HG03060 (cell line): ENCODE results near the gene PACSIN2.
"Not testable (repeated sequence)": the region's sequence is repeated elsewhere in the genome, so short reads cannot be mapped to it uniquely, and the experiment has no call there.

ENCODE experiments used
- ATAC-seq: cut with Tn5 transposase; IDR thresholded peaks from one replicate; pipeline ENCODE4 v1.9.1; 2021; ENCODE audit warnings: low read depth, moderate number of reproducible peaks; ENCODE audit not compliant: unreplicated experiment

Gene PACSIN2

GRCh38 chr22:43012390-43012789 is 2.6 kb downstream of the PACSIN2 start:
- ATAC-seq: no peak

GRCh38 chr22:43011079-43011478 is 3.9 kb downstream of the PACSIN2 start:
- no peak for ATAC-seq

- ATAC-seq: no peak
Measured at GRCh38 chr22:43009444-43009843, 5.5 kb downstream of the PACSIN2 start.

GRCh38 chr22:43008921-43009320 is 6.0 kb downstream of the PACSIN2 start:
- no peak for ATAC-seq

- ATAC-seq: no peak
Measured at GRCh38 chr22:43008509-43008908, 6.4 kb downstream of the PACSIN2 start.

GRCh38 chr22:43007519-43008102 is 7.3 kb downstream of the PACSIN2 start:
- ATAC-seq: no peak

- ATAC-seq: no peak
Measured at GRCh38 chr22:43006753-43007152, 8.2 kb downstream of the PACSIN2 start.

GRCh38 chr22:43006016-43006505 is 8.9 kb downstream of the PACSIN2 start:
- ATAC-seq: no peak

- no peak for ATAC-seq
Measured at GRCh38 chr22:43005106-43005505, 9.8 kb downstream of the PACSIN2 start.

- no peak for ATAC-seq
Measured at GRCh38 chr22:43004362-43005035, 10.4 kb downstream of the PACSIN2 start.

GRCh38 chr22:43002202-43002586 is 12.8 kb downstream of the PACSIN2 start:
- ATAC-seq: no peak

- no peak for ATAC-seq
Measured at GRCh38 chr22:43001271-43002201, 13.4 kb downstream of the PACSIN2 start.

GRCh38 chr22:43000441-43001175 is 14.3 kb downstream of the PACSIN2 start:
- ATAC-seq: no peak

GRCh38 chr22:42997582-42998090 is 17.3 kb downstream of the PACSIN2 start:
- no peak for ATAC-seq

- ATAC-seq: no peak
Measured at GRCh38 chr22:42996646-42997365, 18.1 kb downstream of the PACSIN2 start.

- ATAC-seq: not testable (repeated sequence)
Measured at GRCh38 chr22:42995654-42996053, 19.3 kb downstream of the PACSIN2 start.

- ATAC-seq: no peak
Measured at GRCh38 chr22:42994917-42995562, 19.9 kb downstream of the PACSIN2 start.

GRCh38 chr22:42994276-42994916 is 20.6 kb downstream of the PACSIN2 start:
- no peak for ATAC-seq
